Spleen (tissue), 11 donors: ENCODE measurements around the gene PRND. TPM values are rescaled to one million over a fixed set of nuclear protein-coding genes. Genes with fewer than 3 reads are reported as not detected.

ENCODE experiments used
- DNase-seq: peaks from one replicate; pipeline ENCODE4 v3.0.0-alpha.2; 2020
- H3K27ac ChIP-seq, 8 donors: fragments of 200-600 bp; sonication (generic) in 7 of 8; 1 replicate in 4 of 8; 2 replicates in 4 of 8; pipeline versions ENCODE4 v1.5.0 to v1.8.0; 2016 to 2021; ENCODE audit warnings: inconsistent platforms in 4 of 8, mild to moderate bottlenecking in 4 of 8, moderate library complexity in 1 of 8
- H3K27me3 ChIP-seq, 7 donors: fragments of 200-600 bp; sonication (generic) in 6 of 7; replicated peaks in 1 of 7; 1 replicate in 4 of 7; 2 replicates in 3 of 7; pipeline versions ENCODE4 v1.5.0 to v1.8.0; 2016 to 2021; ENCODE audit warnings: inconsistent platforms in 3 of 7, mild to moderate bottlenecking in 1 of 7
- H3K36me3 ChIP-seq, 6 donors: fragments of 200-600 bp; sonication (generic) in 5 of 6; 1 replicate in 4 of 6; 2 replicates in 2 of 6; pipeline versions ENCODE4 v1.5.0 to v1.8.0; 2016 to 2021; ENCODE audit warnings: inconsistent platforms in 2 of 6
- H3K4me1 ChIP-seq, 6 donors: fragments of 200-600 bp; sonication (generic) in 5 of 6; 1 replicate in 3 of 6; 2 replicates in 3 of 6; pipeline versions ENCODE4 v1.5.0 to v1.8.0; 2016 to 2021; ENCODE audit warnings: inconsistent platforms in 3 of 6
- H3K4me3 ChIP-seq, 8 donors: fragments of 200-600 bp; sonication (generic) in 7 of 8; 1 replicate in 4 of 8; 2 replicates in 4 of 8; pipeline versions ENCODE4 v1.5.0 to v1.8.0; 2016 to 2021; ENCODE audit warnings: inconsistent platforms in 4 of 8, mild to moderate bottlenecking in 4 of 8, moderate library complexity in 2 of 8
- H3K9me3 ChIP-seq, 8 donors: fragments of 200-600 bp; sonication (generic) in 7 of 8; 1 replicate in 4 of 8; 2 replicates in 4 of 8; pipeline versions ENCODE4 v1.5.0 to v1.8.0; 2016 to 2021; ENCODE audit warnings: inconsistent platforms in 4 of 8
- CTCF ChIP-seq, 11 experiments: fragments of 200-600 bp in 7 of 11; fragments of 450-650 bp in 4 of 11; sonication (generic) in 4 of 11; IDR thresholded peaks in 8 of 11; conservative IDR thresholded peaks in 3 of 11; 1 replicate in 7 of 11; 2 replicates in 4 of 11; pipeline versions ENCODE4 v1.4.0 to v1.8.0; 2016 to 2021; ENCODE audit warnings: antibody characterized with exemption in 11 of 11, inconsistent platforms in 4 of 11, mild to moderate bottlenecking in 1 of 11
- POLR2A ChIP-seq, 3 donors: fragments of 450-650 bp; IDR thresholded peaks; one replicate each; pipeline ENCODE4 v1.5.1; 2017; ENCODE audit warnings: antibody characterized with exemption in 3 of 3, mild to moderate bottlenecking in 1 of 3
- POLR2AphosphoS5 ChIP-seq, 3 donors: sonication (generic); formaldehyde crosslinking; IDR thresholded peaks; one replicate each; pipeline ENCODE4 v1.5.1; 2017; ENCODE audit warnings: antibody characterized with exemption in 3 of 3
- WGBS, 5 donors: extraction: QIAGEN DNeasy Blood & Tissue Kit in 3 of 5; methylation state at CpG; one replicate each; pipeline versions ENCODE4 v1.1.5 to v1.1.7; 2013 to 2018; 5-methylcytosine and 5-hydroxymethylcytosine counted together
- intact Hi-C: fragments of 100-400 bp; cut with DNase I; formaldehyde crosslinking; loops from one replicate; pipeline ENCODE4 v1.15.0; 2023; ENCODE audit warnings: low total_unique reads
- polyA plus RNA-seq, 3 donors: library from polyadenylated mRNA; stranded (reverse); fragments of 200-250 nt; gene quantifications; one replicate each; pipeline ENCODE4 v1.2.1, GENCODE V29; 2013
- total RNA-seq, 7 donors: library from RNA; depleted of rRNA in 3 of 7; stranded (reverse); fragments of >200 nt in 3 of 7; fragmentation: NEBNext Ultra II Directional in 4 of 7; extraction: Animal tissue kit (Norgen Biotek cat#: 25700) in 4 of 7; gene quantifications; one replicate each; pipeline versions ENCODE4 v1.1.0 to v1.2.1, GENCODE V29; 2016 to 2021
- donor health status: healthy with polysubstance abuse.
- donor health status: DM: no; HTN: no; CAD: no; lungs with moderate emphysema.
- donor health status: DM: no; HTN: no; CAD: no.
- donor health status: Bipolar disorder and iron deficiency.
- donor health status: healthy.
- donor health status: DM: no; HTN: no; CAD: no.
- donor health status: DM: yes; HTN: yes; CAD: no.

PRND gene
- total and polyA plus RNA-seq, 10 donors: 0.03 TPM; not detected in 9

- H3K9me3 ChIP-seq: no peaks in the 10 kb centered on the region
- peaks cover 10 to 48% (median 27%) of the 10 kb centered on the region in 6 donors for H3K4me1 ChIP-seq
- no peak overlapping the region for H3K4me3 ChIP-seq
- DNase-seq: no peak
- WGBS, 5 donors: 63 to 84% (median 83%) methylated on average over 2 of the region's 2 CpGs
- peaks cover 0 to 16% (median 0%) of the 10 kb centered on the region in 6 donors for H3K36me3 ChIP-seq
- no peaks in the 10 kb centered on the region for H3K27me3 ChIP-seq
- intact Hi-C loops: no loop called here
- TF ChIP-seq POLR2AphosphoS5 (IDR thresholded peaks at IDR 0.05): no peak
- TF ChIP-seq POLR2A (IDR thresholded peaks at IDR 0.05): no peak
- TF ChIP-seq CTCF (IDR thresholded peaks at IDR 0.05 in 8 of 11, conservative IDR thresholded peaks at IDR 0.05 in 3 of 11): no peak
- H3K27ac ChIP-seq: no peak overlapping the region
These were observed 30.0 kb upstream of the PRND start for GRCh38 chr20:4691753-4692152.

DNA sequence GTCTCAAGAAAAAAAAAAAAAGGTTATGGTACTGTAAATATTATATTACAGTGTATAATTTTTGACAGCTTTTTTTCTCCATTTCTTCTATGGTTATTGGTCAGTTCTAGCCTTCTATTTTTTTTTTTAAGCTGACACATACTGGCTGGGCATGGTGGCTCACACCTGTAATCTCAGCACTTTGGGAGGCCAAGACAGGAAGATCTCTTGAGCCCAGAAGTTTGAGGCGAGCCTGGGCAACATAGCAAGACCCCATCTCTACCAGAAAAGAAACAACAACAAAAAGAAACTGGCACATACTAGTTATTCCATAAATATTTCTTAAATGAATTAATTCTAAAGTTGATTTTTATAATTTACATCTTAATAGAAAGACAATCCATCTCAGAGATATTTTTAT, 27.6 kb upstream of the PRND start:
- WGBS, 5 donors: 92 to 100% (median 98%) methylated on average over 1 of the region's 1 CpG
- TF ChIP-seq POLR2A (IDR thresholded peaks at IDR 0.05) (no peak), POLR2AphosphoS5 (IDR thresholded peaks at IDR 0.05) (no peak), CTCF (IDR thresholded peaks at IDR 0.05 in 8 of 11, conservative IDR thresholded peaks at IDR 0.05 in 3 of 11) (no peak)
- DNase-seq: no peak
- intact Hi-C loops: no loop called here
- H3K27me3 ChIP-seq: no peaks in the 10 kb centered on the region
- H3K27ac ChIP-seq: no peak overlapping the region
- no peak overlapping the region for H3K4me3 ChIP-seq
- no peaks in the 10 kb centered on the region for H3K9me3 ChIP-seq
- H3K36me3 ChIP-seq: peaks cover 0 to 33% (median 4%) of the 10 kb centered on the region in 6 donors
- H3K4me1 ChIP-seq: peaks cover 0 to 27% (median 9%) of the 10 kb centered on the region in 6 donors

DNA sequence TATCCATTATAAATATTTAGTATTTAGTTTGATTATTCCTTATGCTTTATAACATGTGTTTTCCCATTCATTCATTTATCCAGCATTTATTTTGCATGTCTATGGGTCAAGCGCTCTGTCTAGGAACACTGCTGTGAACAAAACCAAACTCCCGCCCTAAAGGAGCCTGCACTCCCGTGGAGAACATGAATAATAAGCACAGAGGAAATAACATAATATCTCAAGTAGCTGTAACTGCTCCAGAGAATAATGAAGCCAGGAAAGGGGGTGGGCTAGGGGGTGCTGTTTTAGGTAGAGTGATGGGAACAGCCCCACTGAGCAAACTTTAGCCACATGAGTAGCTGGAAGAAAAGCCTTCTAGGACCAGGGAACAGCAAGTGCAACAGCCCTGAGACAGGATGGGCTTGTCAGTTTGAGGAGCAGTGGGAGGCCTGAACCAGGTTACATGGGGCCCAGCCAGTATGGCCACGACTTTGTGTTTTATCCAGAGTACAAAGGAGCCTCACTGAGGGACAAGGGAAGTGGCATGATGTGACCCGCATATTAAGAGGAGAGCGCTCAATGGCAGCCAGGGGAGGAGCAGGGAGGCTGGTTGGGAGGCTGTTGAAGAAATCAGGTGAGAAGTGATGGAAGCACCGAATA, 24.4 kb upstream of the PRND start:
- Histone ChIP-seq H3K36me3 (peaks cover 0 to 57% (median 19%) of the 10 kb centered on the region in 6 donors), H3K4me3 (no peak overlapping the region), H3K4me1 (no peaks in the 10 kb centered on the region), H3K27me3 (no peaks in the 10 kb centered on the region), H3K9me3 (no peaks in the 10 kb centered on the region), H3K27ac (no peak overlapping the region)
- intact Hi-C loops: no loop called here
- no peak for TF ChIP-seq POLR2A (IDR thresholded peaks at IDR 0.05)
- no peak for TF ChIP-seq CTCF (IDR thresholded peaks at IDR 0.05 in 8 of 11, conservative IDR thresholded peaks at IDR 0.05 in 3 of 11)
- TF ChIP-seq POLR2AphosphoS5 (IDR thresholded peaks at IDR 0.05): no peak
- no peak for DNase-seq
- 88 to 92% (median 90%) methylated on average over 7 of the region's 7 CpGs for WGBS, 5 donors

DNA sequence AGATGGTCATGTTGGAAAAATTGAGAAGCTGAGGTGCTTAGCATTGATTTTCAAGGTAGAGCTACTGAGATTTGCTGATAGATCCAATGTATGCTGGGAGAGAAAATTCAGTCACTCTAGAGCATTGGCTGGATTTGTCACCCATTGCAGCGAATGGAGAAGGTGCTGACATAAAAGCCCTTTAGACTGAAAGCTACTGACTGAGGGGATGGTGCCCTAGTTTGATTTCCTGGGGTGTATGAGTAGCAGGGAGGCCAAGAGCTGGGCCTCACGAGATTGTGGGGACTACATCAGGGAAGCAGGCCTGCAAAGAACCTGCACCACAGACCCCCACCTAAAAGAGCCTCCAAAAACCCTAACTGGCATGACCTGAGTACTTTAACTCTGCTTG, 23.9 kb upstream of the PRND start:
- H3K4me3 ChIP-seq: no peak overlapping the region
- H3K4me1 ChIP-seq: no peaks in the 10 kb centered on the region
- TF ChIP-seq POLR2A (IDR thresholded peaks at IDR 0.05) (no peak), CTCF (IDR thresholded peaks at IDR 0.05 in 8 of 11, conservative IDR thresholded peaks at IDR 0.05 in 3 of 11) (no peak), POLR2AphosphoS5 (IDR thresholded peaks at IDR 0.05) (no peak)
- 73 to 95% (median 80%) methylated on average over 2 of the region's 2 CpGs for WGBS, 5 donors
- no peak overlapping the region for H3K27ac ChIP-seq
- no peaks in the 10 kb centered on the region for H3K9me3 ChIP-seq
- intact Hi-C loops: no loop called here
- H3K36me3 ChIP-seq: peaks cover 0 to 56% (median 19%) of the 10 kb centered on the region in 6 donors
- no peak for DNase-seq
- H3K27me3 ChIP-seq: no peaks in the 10 kb centered on the region
